DMS79 (cell line): ENCODE data around the gene HS6ST1.

Experiments used
- DNase-seq: peaks from one replicate; lab custom pipeline; 2025; lab: John Stamatoyannopoulos, UW

Gene HS6ST1

DNA sequence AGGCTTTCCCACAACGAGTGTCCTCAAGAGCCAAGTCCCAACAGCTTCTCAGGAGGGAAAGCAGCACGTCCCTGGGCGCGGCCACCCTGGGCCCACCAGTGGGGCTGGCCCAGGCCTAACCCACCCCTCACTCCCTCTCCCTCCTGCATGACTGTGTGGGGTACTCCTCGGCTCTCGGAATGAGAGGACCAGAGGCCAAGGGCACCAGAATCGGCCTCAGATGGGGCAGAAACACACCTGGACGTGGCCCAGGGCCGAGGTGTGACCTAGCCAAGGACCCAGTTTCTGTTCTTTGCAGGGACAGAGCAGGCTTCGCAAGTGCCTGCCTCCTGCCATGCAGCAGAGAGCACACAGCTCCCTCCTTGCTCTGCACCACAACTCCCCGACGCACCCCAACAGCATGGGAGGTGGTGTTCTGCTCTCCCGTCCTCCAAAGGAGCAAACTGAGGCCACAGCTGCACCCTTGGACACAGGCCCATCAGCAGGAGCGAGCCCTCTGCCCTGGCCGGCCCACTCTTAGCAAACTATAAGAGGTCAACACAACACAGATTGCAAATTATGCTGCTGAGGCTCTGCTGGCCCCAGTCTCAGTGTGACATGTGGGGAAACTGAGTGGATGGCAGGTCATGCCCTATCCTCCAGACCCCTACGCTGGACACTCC lies 19.7 kb downstream of the HS6ST1 start:
- no peak for DNase-seq

DNA sequence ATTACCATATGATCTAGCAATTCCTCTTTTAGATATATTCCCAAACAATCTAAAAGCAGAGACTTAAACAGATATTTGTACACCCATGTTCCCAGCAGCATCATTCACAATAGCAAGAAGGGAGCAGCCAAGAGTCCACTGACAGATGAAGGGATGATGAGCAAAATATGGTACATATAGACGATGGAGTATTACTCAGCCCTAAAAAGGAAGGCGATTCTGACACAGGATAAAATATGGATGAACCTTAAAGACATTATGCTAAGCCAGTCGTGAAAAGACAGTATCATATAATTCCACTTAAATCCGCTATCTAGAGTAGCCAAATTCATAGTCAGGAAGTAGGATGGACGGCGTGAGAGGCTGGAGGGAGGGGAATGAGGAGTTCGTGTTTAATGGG lies 20.4 kb downstream of the HS6ST1 start:
- no peak for DNase-seq

DNA sequence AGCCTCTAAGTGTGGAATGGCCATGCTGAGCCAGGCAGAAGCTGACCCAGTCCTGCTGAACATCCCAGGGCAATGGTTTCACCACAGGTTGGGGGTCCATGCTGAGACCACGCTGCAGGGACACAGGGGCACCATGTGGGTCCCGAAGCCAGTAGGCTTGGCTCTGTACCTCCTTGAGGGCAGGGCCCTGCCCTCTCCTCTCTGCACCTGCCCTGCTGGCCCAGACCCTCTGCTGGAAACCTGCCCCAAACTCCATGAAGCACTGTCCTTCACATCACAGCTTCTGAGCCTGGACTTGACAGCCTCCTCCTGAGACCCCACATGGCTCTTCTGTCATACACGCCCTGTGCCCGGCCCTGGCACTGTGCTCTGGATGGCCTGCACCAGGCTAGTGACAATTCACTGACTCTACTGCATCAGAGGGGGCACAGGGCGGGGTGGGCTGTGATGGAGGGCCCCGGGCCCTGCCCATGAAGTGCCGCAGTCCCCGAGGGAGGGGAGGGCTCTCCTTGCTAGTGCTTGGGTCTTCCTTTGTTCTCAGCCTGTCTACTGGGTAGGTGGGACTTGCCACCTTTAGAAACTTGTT lies 24.7 kb downstream of the HS6ST1 start:
- DNase-seq, result no peak

DNA sequence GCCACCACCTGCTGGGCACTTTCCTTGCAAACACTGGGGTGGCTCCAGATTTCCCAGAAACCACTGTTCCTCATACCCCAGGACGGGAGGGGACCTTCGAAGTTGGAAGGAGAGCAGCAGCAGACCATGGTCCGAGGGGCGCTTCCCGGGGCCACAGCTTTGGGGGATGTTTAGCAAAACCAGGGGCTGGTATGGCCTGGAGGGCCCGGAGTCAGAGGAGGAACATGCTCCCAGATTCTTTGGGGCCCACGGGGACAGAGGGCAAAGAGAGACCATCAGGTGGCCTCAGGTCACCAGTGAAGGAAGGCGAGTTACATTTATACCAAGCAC lies 25.3 kb downstream of the HS6ST1 start:
- DNase-seq, result no peak

DNA sequence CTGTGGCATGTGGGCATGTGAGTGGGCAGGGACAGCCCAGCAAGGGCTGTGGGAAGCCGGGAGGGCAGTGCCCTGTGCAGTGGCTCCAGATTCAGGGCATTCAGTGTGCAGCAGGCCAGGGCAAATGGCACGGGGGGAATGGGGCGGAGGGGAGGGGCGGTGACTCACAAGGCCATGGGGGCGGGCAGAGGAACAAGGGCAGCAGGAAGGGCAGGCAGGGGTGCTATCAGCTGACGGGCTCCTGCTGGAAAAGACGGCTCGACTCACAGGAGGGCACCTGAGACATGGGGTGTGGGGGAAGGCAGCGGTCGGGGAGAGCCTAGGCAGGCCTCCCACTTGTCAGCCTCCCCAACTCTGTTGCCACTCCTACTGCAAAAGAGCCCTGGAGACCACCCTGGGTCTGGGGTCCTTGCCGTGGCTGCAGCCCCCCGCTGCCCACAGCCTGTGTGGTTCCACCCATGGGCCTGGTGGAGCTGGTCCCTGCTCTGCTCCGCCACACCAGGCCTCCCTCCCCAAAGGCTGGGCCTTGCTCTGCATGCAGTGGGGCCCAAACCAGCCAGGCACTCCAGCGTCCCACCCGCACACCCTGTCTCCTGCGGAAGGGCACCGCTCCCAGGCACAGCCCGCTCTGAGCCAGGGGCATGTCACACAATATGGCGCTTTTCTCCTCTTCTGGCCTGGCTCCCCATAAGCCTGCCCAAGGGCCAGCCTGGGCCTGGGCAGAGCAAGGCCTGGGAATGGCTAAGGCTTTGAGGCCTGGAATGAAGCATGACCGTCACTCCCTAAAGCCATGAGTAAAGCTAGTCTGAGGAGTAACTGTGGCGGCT lies 25.9 kb downstream of the HS6ST1 start:
- no peak for DNase-seq

DNA sequence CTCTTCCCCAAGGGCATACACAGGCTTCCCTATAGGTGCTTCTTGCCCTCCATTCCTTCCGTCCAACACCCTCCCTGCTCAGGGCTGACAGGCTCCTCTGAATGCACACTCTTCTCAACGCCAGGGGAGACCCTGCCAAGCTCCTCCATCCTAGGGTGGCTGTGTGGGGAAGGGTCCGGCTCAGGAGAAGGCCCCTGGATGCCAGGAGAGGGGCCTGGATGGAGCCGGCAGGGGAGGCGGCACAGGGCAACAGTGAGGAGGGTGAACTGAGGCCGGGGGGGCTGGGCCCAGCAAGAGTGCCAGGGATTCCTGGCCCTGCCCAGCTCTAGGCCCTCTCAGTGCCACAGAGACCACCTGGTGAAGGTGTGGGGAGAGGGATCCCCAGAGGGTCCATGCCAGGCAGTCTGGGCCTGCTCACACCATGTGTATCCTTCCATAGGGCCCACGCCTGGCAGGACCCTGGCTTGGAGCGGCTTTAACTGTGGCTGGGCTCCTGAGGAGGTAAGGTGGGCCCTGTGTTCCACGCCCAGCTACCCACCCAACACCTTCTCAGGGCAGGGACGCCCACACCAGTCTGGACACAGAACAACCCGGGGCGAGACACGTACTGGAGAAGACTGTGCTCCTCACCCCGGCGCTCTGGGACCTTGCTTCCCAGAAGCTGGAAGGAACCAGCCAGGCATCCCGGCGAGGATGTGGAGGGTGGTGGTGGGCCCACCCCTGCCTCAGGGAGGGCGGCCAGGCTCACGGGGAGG lies 26.6 kb downstream of the HS6ST1 start:
- no peak for DNase-seq

DNA sequence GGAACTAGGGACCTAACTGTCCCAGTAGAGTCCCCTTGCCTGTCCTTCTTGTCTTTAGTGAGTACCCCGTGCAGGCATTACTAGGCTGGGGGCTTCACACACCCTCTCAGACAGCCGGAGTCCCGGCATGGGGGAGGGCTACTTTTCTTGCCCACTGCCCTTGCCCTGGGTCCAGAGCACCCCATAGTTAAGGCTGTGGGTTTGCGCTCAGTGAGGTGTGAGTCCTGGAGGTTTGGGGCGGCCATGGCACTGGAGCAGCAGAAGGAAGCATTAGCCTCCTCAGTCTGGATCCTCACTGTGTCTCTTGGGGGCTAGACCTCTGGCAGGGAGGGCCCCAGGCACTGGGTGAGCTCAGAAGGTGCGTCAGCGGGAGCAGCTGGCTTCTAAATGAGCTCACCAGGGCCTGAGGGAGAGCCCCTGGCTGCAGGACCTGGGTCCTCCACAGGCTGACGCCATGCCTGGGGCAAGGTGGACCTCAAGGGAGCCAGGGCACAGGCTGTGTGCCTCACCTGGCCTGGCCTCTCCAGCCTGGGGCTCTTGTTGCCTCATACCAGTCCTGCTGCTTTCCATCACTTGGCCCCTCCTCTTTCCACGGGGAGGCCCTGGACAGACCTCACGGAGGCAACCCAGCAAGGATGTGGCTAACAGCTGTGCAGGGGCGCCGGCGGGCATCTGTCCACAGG lies 27.4 kb downstream of the HS6ST1 start:
- DNase-seq, result no peak

DNA sequence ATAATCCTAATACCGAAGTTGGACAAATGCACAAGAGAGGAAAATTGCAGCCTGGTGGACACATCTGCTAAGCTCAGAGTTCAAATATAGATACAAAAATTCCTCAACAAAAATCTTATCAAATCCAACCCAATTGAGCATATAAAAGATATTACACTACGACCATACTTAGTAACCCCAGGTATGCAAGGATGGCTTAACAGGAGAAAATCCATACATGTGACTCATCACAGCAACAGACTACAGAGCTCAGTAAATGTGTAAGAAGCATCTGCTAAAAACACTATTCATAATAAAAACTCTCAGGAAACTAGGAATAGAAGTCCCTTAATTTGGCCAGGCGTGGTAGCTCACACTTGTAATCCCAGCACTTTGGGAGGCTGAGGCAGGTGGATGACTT lies 28.3 kb downstream of the HS6ST1 start:
- DNase-seq, result no peak

DNA sequence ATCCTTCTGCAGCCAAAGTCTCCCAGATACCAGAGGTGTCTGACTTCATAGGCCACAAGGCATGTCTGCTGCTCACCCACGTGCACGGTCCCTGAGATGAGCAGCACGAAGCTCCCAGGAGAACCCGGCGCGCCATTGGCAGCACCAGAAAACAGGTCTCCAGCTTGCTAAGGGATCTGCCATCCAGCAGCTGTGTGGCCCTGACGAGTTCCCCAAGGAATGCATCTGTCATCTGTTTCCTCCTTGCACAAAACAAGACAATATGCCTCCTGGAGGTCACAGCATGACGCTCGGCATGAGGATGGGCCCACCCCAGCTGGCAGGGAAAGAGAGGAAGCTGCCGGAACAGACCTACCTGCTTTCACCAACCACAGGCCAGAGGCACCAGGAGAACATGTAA lies 29.2 kb downstream of the HS6ST1 start:
- no peak for DNase-seq

DNA sequence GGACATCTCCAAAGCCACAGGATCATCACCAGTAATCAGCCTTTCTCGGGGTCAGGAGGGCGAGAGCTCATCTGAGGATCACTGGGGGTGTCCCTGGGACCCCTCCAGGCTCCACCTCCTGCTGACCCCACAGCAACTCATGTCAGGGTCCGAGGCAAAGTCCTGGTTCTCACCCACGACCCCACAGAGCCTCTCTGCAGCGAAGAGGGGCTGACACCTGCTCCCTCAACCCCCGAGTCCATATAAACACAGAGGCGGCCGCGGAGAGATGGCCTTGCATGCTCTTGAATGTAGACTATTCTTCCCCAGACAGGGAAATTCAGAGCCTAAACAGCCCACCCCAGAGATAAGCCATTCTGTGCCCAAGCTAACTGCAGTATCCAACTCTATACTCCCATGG lies 29.9 kb downstream of the HS6ST1 start:
- DNase-seq, result no peak

DNA sequence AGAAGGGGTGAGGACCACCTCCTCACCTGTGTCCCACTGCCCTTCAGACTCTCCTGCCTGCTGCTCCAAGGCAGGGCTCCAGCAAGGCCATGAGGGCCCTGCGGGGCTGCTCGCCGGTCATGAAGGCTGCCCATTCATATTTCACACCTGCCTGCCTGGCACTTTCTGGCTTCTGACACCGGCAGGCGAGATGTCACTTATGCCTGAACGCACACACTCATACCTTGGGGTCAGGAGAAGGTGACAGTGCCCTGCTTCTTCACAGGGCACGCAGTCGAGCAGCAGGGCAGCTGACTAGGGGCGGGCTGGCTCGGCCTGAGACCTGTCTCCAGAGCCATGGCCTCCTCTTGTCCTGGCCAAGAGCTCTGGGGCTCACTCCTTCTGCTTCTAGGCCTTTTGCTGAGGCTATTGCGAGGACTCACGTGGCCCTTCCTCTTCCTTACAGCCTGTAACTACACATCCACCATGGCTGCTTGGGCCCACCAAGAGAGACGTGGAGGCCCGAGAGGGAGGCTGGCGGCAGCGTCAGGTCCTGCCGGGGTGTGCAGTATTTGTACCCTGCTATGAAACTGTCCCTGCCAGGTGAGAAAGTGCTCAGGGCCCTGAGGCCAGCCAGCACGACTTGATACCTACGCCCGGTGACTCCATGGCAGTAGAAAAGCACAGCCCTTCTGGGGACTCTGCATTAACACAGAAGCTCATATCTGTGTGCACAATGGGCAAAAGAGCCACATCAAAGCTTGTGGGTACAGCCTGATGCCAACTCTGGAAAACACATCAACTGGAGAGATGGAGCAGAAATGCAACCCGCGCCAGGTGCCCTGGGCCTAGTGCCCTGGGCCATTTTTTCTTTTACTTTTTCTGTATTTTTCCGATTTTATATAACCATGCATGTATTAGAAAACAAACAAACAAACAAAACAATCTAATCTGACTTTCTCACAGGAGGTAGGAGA lies 30.6 kb downstream of the HS6ST1 start:
- DNase-seq, result no peak

DNA sequence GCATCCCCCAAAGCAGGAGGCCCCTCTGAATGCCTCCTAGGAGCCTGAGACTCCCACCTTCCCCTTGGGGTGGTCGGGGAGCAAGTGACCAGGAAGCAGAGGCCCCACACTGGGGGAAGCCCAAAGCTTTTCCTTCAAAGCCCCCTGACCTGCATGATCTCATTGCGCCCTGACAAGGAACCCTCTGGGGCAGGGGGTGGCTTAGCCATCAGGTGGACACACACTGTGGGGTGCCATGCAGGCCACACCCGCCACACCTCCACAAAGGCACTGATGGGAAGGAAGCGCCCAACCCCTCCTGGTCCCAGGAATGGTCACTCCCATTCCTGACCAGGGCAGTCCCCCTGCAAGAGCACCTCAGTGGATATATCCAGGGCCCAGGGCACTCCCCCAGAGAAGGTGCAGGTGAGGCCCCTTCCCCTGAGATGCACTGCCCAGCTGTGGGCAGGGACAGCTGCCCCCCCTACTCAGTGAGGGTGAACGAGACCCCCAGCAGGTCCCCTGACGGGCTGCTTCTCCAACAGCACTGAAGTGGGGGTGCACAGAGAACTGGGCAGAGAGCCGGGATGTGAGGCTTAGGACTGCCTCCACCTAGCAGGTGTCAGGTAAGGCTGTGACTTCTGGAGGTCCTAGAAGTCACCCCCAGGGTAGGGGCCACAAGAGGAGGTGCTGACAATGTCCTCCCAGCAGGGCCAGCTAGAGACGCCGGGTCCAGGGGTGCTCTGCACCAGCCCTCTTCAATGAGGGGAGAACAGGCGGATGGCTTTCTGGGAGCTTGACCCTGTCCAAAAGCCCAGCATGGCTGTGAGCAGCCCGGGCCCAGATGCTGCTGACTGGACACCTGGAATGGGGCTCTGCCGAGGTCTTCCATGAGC lies 31.5 kb downstream of the HS6ST1 start:
- no peak for DNase-seq

DNA sequence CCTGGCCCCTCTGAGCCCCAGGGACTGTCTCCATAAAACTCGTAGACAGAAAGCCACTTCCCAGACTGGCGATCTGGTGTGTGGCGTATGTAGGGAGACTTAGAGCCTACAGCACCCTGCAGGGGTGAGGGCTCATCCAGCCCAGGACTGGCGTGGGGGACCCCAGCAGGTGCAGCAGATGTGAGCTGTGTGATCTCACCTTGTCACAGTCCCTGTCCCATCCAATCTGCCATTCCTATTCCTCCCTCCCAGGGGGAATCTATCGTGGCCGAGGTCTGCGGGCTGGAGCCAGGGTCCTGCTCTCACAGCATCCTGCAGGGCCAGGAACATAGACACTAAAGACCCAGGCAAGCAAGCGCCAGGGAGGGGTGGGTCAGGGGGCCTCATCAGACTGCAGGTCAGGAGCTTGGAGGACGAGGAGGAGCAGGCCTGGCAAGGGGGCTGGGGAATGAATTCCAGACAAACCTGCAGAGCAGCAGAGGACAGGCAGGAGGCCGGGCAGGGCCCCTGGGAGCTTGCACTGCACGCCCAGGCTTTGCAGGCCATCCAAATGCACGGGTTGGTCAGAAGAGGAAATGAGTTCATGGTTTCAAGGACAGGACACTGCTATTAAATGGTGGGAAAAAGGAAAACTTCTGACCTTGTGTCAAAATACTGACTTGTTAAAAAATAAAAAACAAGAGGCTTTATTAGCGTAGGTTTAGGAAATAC lies 32.5 kb downstream of the HS6ST1 start:
- DNase-seq, result no peak

DNA sequence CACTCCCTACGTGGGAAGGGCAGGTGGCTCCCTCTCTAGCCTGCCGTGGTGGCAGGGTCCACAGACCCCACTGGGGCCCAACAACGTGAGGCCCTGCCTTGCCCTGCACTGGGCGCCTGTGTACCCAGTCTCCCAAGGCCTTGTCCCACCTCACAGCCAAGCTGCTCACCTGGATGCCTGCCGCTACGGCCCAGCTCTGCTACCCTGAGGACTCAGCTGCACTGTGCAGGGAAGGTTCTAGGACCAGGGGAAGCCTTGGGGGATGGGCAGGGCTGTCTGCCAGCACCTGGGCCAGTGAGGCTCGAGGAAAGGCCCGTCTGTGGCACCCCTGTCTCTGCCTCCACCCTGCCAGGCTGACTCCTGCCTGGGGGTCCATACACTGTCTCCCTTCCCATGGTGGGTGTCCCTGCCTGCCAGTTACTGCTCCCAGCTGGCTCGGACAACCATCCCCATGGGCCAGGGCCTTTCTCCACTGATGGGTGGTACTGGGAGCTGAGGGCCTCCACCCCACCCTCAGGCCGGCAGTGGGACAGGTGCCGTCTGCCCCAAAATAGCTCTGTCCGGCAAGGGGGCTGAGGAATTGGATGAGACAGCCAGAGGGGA lies 33.2 kb downstream of the HS6ST1 start:
- no peak for DNase-seq

DNA sequence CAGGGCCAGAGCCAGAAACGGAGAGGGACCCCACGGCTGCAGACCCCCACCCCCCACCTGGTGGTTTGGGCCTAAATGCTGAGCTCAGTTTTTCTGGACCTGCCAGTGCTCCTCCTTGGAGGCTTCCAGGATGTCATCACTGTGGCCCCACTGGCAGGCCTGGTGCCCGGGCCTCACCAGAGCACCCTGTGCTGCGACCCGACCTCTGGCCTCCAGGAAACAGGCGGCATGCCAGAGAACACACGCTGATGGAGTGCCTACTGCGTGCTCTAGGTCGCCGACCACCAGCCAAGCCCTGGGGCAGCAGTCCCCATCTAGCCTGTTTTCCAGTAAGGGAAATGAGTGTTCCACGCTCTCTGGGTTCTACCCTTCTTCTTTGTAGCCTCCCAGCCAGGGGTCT lies 33.8 kb downstream of the HS6ST1 start:
- no peak for DNase-seq

DNA sequence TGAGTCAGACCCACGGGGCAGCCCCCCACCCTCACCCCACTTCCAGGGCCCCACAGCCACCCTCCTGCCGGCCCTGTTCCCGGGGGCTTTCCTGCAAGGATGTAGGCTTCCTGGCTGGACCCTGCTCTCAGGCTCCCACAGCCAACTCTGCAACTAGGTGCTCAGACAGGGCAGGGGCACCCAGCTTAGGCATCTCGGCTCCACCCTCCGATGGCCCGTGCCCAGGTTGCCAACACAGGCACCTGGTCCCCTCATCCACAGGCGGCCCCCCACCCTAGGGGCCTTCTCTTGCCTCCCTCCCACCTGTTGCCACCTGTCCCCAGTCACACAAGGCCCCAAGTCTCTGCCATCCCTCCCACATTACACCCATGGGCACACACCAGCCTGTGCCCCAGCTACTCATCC lies 34.6 kb downstream of the HS6ST1 start:
- no peak for DNase-seq

DNA sequence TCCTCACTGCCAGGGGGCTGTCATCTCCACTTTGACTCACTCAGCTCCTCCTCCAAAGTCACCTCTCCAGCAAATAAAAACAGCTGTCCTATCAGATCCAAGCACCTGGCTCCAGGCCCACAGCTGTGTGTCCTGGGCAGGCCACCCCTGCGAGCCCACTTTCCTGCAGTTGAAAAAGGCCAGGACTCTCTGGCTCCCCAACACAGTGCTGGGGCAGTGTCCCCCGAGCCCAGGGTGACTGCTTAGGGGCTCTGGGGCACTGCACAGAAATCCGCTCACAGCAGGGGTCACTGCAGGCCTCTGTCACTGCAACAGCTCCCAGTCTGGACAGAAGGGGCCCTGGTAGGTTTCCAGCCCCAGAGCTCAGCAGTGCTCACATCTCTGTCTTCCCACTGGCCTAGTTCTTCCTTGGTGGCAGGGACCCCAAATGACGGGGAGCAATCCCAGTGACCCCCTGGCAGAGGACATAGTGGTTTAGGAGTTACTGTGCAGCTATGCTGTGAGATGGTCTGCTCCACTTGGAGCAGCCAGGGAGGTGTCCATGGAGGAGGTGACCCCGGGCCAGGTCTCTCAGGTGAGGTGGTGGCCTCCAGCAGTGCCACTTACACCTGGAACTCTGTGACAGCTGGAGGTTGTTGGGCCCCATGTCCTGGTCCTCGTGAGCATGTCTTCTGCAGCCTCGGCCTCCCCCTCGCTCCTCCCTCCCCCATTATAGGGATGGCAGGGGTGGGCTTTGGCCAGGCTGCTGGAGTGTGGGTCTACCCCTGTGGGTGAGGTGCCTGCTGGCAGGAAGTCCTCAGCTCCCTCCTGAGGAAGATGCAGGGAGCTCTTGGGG lies 35.5 kb downstream of the HS6ST1 start:
- DNase-seq, result no peak
